Measurements from ENCODE around the gene THRAP3.
"Not testable (repeated sequence)": the region's sequence is repeated elsewhere in the genome, so short reads cannot be mapped to it uniquely, and the experiment has no call there.

The THRAP3 gene

DNA sequence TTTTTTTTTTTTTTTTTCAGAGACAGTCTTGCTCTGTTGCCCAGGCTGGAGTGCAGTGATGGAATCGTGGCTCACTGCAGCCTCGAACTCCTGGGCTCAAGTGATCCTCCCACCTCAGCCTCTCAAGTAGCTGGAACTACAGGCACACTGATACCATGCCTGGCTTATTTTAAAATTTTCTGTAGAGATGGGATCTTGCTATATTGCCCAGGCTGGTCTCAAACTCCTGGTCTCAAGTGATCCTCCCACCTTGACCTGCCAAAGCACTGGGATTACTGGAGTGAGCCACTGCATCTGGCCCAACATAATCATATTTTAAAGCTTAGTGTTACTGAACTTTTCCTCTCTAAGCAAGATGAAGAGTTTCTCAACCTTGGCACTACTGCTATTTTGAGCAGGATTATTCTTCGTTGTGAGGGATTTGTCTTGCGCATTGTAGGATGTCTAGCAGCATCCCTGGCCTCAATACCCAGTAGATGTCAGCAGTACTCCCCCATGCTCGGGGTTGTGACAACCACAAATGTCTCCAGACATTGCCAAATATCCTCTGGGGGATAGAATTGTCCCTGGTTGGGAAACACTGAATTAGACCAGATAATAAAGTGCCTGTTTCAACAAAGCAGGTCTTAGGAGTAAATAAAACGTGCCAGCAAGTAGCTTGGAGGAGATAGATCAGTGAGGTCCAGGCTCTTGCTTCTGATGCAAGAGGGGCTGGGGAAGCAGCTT, 15.1 kb upstream of the THRAP3 start:
- no peak overlapping the region for H3K4me3 ChIP-seq (ENCODE audit: low read depth, low read length)
- in situ Hi-C loops (cut with HindIII; ENCODE audit: low sequenced_read_pairs) = no loop called here
- DNase-seq (ENCODE audit: low read depth) = no peak
- TF ChIP-seq CTCF (IDR thresholded peaks at IDR 0.05; ENCODE audit: low read depth, low read length, missing control alignments) = no peak

- H3K4me3 ChIP-seq (ENCODE audit: low read depth, low read length) = no peak overlapping the region
- DNase-seq (ENCODE audit: low read depth) = no peak
- no peak for TF ChIP-seq CTCF (IDR thresholded peaks at IDR 0.05; ENCODE audit: low read depth, low read length, missing control alignments)
- in situ Hi-C loops (cut with HindIII; ENCODE audit: low sequenced_read_pairs) = no loop called here
These were observed 12.9 kb upstream of the THRAP3 start for GRCh38 chr1:36211307-36211706.

DNA sequence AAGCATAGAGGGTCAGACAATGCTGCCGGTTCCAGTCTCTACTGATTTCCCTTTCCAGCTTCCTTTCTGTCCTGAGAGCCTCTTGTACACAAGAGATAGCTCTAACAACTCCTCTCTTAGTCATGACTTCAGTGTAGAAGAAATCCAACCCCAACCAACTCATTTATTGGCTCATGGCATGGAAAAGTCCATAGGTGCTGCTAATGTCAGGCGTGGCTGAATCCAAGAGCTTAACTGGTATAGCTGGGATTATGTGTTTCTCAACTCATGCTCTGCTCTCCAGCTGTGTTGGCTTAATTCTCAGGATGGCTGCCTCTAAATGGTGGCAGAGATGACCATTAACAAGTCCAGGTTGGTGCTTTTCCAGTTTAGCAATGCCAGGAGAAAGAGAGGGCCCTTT, 12.4 kb upstream of the THRAP3 start:
- no peak for TF ChIP-seq CTCF (IDR thresholded peaks at IDR 0.05; ENCODE audit: low read depth, low read length, missing control alignments)
- DNase-seq (ENCODE audit: low read depth) = no peak
- no peak overlapping the region for H3K4me3 ChIP-seq (ENCODE audit: low read depth, low read length)
- in situ Hi-C loops (cut with HindIII; ENCODE audit: low sequenced_read_pairs) = no loop called here

GRCh38 chr1:36212782-36213181, 11.5 kb upstream of the THRAP3 start:
- no peak for TF ChIP-seq CTCF (IDR thresholded peaks at IDR 0.05; ENCODE audit: low read depth, low read length, missing control alignments)
- H3K4me3 ChIP-seq (ENCODE audit: low read depth, low read length) = no peak overlapping the region
- in situ Hi-C loops (cut with HindIII; ENCODE audit: low sequenced_read_pairs) = no loop called here
- DNase-seq (ENCODE audit: low read depth) = no peak

DNA sequence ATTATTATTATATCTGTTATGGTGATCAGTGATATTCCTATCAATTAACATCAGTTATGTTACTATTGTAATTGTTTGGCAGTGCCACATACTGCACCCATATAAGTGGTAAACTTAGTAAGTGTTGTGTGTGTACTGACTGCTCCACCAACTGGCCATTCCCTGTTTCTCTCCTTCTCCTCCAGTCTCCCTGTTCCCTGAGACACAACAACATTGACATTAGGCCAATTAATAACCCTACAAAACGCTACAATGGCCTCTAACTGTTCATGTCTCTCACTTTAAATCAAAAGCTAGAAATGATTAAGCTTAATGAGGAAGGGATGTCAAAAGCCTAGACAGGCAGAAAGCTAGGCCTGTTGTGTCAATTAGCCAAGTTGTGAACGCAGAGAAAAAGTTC, 6.6 kb upstream of the THRAP3 start:
- H3K4me3 ChIP-seq (ENCODE audit: low read depth, low read length) = no peak overlapping the region
- no peak for DNase-seq (ENCODE audit: low read depth)
- TF ChIP-seq CTCF (IDR thresholded peaks at IDR 0.05; ENCODE audit: low read depth, low read length, missing control alignments) = peak; percentile 55
- in situ Hi-C loops (cut with HindIII; ENCODE audit: low sequenced_read_pairs) = no loop called here

DNA sequence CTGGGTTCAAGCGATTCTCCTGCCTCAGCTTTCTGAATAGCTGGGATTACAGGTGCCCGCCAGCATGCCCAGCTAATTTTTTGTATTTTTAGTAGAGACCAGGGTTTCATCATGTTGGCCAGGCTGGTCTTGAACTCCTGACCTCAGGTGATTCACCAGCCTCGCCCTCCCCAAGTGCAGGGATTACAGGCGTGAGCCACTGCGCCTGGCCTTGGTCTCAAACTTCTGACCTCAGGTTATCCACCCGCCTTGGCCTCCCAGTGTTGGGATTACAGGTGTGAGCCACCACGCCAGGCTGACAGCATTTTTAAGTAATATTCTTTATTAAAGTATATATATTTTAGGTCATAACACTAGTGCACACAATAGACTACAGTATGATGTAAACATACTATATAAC, 2.3 kb upstream of the THRAP3 start:
- H3K4me3 ChIP-seq (ENCODE audit: low read depth, low read length); DNase-seq (ENCODE audit: low read depth); in situ Hi-C loops (cut with HindIII; ENCODE audit: low sequenced_read_pairs): not testable (repeated sequence)

DNA sequence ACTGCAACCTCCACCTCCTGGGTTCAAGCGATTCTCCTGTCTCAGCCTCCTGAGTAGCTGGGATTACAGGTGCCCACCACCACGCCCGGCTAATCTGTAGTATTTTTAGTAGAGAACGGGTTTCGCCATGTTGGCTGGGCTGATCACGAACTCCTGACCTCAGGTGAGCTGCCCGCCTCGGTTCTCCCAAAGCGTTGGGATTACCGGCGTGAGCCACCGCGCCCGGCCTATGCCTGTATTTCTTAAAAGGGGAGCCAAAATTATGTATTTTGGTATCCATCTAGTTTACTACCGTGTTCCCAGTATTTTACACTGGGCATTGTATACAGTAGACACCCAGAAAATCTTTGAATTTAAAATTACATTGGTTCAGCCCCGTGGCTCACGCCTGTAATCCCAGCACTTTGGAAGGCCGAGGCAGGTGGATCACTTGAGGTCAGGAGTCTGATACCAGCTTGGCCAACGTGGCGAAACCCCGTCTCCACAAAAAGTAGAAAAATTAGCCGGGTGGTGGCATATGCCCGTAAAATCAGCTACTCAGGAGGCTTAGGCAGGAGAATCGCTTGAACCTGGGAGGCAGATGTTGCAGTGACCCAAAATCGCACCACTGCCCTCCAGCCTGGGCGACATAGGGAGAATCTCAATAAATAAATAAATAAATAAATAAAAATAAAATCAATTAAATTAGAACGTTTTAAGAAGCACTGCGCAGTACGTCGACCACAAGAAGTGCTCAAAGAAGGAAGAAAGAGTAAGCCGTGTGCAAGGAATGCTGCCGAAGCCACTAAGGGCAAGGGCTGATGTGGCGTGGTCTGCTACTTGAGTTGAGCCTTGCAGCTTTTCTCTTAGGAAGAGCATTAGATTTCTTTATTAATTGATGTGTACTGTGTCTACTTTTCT, 1.5 kb upstream of the THRAP3 start:
- no peak for TF ChIP-seq CTCF (IDR thresholded peaks at IDR 0.05; ENCODE audit: low read depth, low read length, missing control alignments)
- DNase-seq (ENCODE audit: low read depth) = no peak
- in situ Hi-C loops (cut with HindIII; ENCODE audit: low sequenced_read_pairs) = no loop called here
- H3K4me3 ChIP-seq (ENCODE audit: low read depth, low read length) = peak overlapping the region; percentile 78
